Measurements from ENCODE around the gene ZC3H18.

ZC3H18 gene

DNA sequence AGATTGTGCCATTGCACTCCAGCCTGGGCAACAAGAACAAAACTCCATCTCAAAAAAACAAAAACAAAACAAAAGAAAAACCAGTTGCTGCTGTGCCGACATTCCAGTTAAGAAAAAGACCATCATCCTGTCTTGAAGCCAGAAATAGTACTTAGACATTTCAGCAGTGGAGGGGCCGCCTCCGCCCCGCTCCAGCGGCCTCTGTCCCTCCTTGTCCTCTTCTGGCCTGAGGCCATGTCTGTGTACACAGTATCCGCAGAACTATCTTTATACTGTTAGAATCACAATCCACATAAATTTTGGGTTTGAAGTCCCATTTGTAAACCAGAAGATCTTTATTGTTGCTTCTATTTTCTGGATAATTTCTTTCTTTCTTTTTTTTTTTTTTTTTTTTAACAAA is 24.9 kb downstream of the ZC3H18 start:
- no peak for TF ChIP-seq BACH2 (CRISPR knock-in tag; IDR thresholded peaks at IDR 0.05; ENCODE audit: borderline replicate concordance)
- no peak for TF ChIP-seq ARNTL (CRISPR knock-in tag; IDR thresholded peaks at IDR 0.05; ENCODE audit: borderline replicate concordance, low read depth)
- no peak for TF ChIP-seq CREB5 (CRISPR knock-in tag; IDR thresholded peaks at IDR 0.05; ENCODE audit: low read depth)
- TF ChIP-seq ZFP3 (CRISPR knock-in tag; IDR thresholded peaks at IDR 0.05): no peak
- no peak for TF ChIP-seq ZC3H10 (CRISPR knock-in tag; IDR thresholded peaks at IDR 0.05)
- TF ChIP-seq SNAI2 (CRISPR knock-in tag; IDR thresholded peaks at IDR 0.05): no peak
- no peak for TF ChIP-seq ZNF8 (CRISPR knock-in tag; IDR thresholded peaks at IDR 0.05)
- ATAC-seq: no peak

DNA sequence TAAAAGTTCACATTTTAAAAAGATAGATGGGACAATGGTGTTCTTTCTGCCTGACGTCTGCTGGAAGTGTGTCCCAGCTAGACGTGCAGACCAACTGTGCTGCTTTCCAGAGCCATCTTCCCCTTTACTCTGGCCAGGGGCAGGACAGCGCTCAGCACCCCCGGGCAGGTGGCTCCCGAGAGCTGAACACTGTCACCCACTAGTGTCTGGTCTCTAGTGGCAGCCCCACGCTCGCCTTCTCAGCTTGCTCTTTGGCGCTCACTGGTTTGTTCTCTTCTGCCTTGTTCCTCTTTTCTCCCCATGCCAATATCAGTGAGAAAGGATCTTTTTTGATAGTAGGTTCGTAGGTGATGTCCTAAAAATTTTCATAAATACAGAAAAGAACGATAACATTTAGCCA is 25.7 kb downstream of the ZC3H18 start:
- TF ChIP-seq, protein P1, sequence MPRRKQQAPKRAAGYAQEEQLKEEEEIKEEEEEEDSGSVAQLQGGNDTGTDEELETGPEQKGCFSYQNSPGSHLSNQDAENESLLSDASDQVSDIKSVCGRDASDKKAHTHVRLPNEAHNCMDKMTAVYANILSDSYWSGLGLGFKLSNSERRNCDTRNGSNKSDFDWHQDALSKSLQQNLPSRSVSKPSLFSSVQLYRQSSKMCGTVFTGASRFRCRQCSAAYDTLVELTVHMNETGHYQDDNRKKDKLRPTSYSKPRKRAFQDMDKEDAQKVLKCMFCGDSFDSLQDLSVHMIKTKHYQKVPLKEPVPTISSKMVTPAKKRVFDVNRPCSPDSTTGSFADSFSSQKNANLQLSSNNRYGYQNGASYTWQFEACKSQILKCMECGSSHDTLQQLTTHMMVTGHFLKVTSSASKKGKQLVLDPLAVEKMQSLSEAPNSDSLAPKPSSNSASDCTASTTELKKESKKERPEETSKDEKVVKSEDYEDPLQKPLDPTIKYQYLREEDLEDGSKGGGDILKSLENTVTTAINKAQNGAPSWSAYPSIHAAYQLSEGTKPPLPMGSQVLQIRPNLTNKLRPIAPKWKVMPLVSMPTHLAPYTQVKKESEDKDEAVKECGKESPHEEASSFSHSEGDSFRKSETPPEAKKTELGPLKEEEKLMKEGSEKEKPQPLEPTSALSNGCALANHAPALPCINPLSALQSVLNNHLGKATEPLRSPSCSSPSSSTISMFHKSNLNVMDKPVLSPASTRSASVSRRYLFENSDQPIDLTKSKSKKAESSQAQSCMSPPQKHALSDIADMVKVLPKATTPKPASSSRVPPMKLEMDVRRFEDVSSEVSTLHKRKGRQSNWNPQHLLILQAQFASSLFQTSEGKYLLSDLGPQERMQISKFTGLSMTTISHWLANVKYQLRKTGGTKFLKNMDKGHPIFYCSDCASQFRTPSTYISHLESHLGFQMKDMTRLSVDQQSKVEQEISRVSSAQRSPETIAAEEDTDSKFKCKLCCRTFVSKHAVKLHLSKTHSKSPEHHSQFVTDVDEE (CRISPR knock-in tag; IDR thresholded peaks at IDR 0.05): no peak
- no peak for TF ChIP-seq ZNF70 (CRISPR knock-in tag; IDR thresholded peaks at IDR 0.05)
- no peak for ATAC-seq

GRCh38 chr16:88596483-88596882 is 26.3 kb downstream of the ZC3H18 start:
- no peak for ATAC-seq
- TF ChIP-seq TOX (CRISPR knock-in tag; IDR thresholded peaks at IDR 0.05; ENCODE audit: borderline replicate concordance): no peak
- TF ChIP-seq ISL1 (CRISPR knock-in tag; IDR thresholded peaks at IDR 0.05): no peak
- no peak for TF ChIP-seq ZC3H10 (CRISPR knock-in tag; IDR thresholded peaks at IDR 0.05)
- TF ChIP-seq CSRNP3 (CRISPR knock-in tag; IDR thresholded peaks at IDR 0.05): no peak
- no peak for TF ChIP-seq ZNF8 (CRISPR knock-in tag; IDR thresholded peaks at IDR 0.05)
- no peak for TF ChIP-seq GLIS3 (CRISPR knock-in tag; IDR thresholded peaks at IDR 0.05)
- no peak for TF ChIP-seq ZFP30 (CRISPR knock-in tag; IDR thresholded peaks at IDR 0.05)
- no peak for TF ChIP-seq SNAI2 (CRISPR knock-in tag; IDR thresholded peaks at IDR 0.05)
- TF ChIP-seq TCF4 (CRISPR knock-in tag; IDR thresholded peaks at IDR 0.05; ENCODE audit: borderline replicate concordance): no peak
- no peak for TF ChIP-seq ZNF70 (CRISPR knock-in tag; IDR thresholded peaks at IDR 0.05)
- TF ChIP-seq CREB5 (CRISPR knock-in tag; IDR thresholded peaks at IDR 0.05; ENCODE audit: low read depth): no peak
- TF ChIP-seq OSR1 (CRISPR knock-in tag; IDR thresholded peaks at IDR 0.05): no peak
- TF ChIP-seq, protein P1 (CRISPR knock-in tag; IDR thresholded peaks at IDR 0.05): no peak

- no peak for ATAC-seq
- no peak for TF ChIP-seq ISL1 (CRISPR knock-in tag; IDR thresholded peaks at IDR 0.05)
- TF ChIP-seq ZC3H10 (CRISPR knock-in tag; IDR thresholded peaks at IDR 0.05): no peak
- TF ChIP-seq PPARA (CRISPR knock-in tag; IDR thresholded peaks at IDR 0.05; ENCODE audit: borderline replicate concordance): no peak
- no peak for TF ChIP-seq ZFP3 (CRISPR knock-in tag; IDR thresholded peaks at IDR 0.05)
- no peak for TF ChIP-seq ZNF565 (CRISPR knock-in tag; conservative IDR thresholded peaks at IDR 0.05; ENCODE audit: low read depth)
- no peak for TF ChIP-seq TCF4 (CRISPR knock-in tag; IDR thresholded peaks at IDR 0.05; ENCODE audit: borderline replicate concordance)
- TF ChIP-seq ZFP30 (CRISPR knock-in tag; IDR thresholded peaks at IDR 0.05): no peak
- TF ChIP-seq, protein P2, sequence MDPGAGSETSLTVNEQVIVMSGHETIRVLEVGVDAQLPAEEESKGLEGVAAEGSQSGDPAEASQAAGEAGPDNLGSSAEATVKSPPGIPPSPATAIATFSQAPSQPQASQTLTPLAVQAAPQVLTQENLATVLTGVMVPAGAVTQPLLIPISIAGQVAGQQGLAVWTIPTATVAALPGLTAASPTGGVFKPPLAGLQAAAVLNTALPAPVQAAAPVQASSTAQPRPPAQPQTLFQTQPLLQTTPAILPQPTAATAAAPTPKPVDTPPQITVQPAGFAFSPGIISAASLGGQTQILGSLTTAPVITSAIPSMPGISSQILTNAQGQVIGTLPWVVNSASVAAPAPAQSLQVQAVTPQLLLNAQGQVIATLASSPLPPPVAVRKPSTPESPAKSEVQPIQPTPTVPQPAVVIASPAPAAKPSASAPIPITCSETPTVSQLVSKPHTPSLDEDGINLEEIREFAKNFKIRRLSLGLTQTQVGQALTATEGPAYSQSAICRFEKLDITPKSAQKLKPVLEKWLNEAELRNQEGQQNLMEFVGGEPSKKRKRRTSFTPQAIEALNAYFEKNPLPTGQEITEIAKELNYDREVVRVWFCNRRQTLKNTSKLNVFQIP (CRISPR knock-in tag; IDR thresholded peaks at IDR 0.05; ENCODE audit: borderline replicate concordance, low read depth): no peak
These were observed 27.8 kb downstream of the ZC3H18 start for GRCh38 chr16:88597856-88598491.

Measured in SK-N-SH treated with all-trans-retinoic acid at 6 μM for 48 hours (cell line).